GM23338 (cell line): Measurements from ENCODE around the gene ATP2A3. TPM values are rescaled to one million over a fixed set of nuclear protein-coding genes. Genes with fewer than 3 reads are reported as not detected.

ENCODE experiments used
- ATAC-seq: fragments of 200-7000 bp; cut with Tn5 transposase; 3 replicates; pipeline ENCODE4 v1.9.1; 2020
- DNase-seq: peaks from one replicate; pipeline ENCODE4 v3.0.0-alpha.2; 2015; ENCODE audit warnings: low spot score
- H2AFZ ChIP-seq: fragments of 200-600 bp; sonication (generic); 2 replicates; pipeline ENCODE4 v1.8.0; 2016; ENCODE audit warnings: antibody characterized with exemption, mild to moderate bottlenecking, moderate library complexity
- H3F3A ChIP-seq: fragments of 200-600 bp; sonication (generic); replicated peaks from 2 replicates; pipeline ENCODE4 v1.8.0; 2017; ENCODE audit warnings: antibody characterized with exemption, mixed run types, low read depth
- H3K27ac ChIP-seq: fragments of 200-600 bp; sonication (generic); 2 replicates; pipeline ENCODE4 v1.6.1; 2016; ENCODE audit warnings: low read depth
- H3K27me3 ChIP-seq: fragments of 200-600 bp; sonication (generic); 2 replicates; pipeline ENCODE4 v1.8.0; 2016; ENCODE audit warnings: mild to moderate bottlenecking, mixed run types, moderate library complexity; ENCODE audit not compliant: insufficient read depth
- H3K36me3 ChIP-seq: fragments of 200-600 bp; sonication (generic); 2 replicates; pipeline ENCODE4 v1.8.0; 2016; ENCODE audit warnings: mild to moderate bottlenecking; ENCODE audit not compliant: insufficient read depth
- H3K4me1 ChIP-seq: fragments of 200-600 bp; sonication (generic); 2 replicates; pipeline ENCODE4 v1.8.0; 2016; ENCODE audit warnings: mild to moderate bottlenecking, moderate library complexity; ENCODE audit not compliant: insufficient read depth
- H3K4me2 ChIP-seq: fragments of 200-600 bp; sonication (generic); 2 replicates; pipeline ENCODE4 v1.7.1; 2017; ENCODE audit warnings: mixed run types
- H3K4me3 ChIP-seq: fragments of 200-600 bp; sonication (generic); 2 replicates; pipeline ENCODE4 v1.6.1; 2016; ENCODE audit warnings: mixed run types
- H3K79me2 ChIP-seq: fragments of 200-600 bp; sonication (generic); replicated peaks from 2 replicates; pipeline ENCODE4 v1.8.0; 2017; ENCODE audit warnings: mild to moderate bottlenecking; ENCODE audit not compliant: insufficient read depth
- H3K9me2 ChIP-seq: fragments of 200-600 bp; sonication (generic); 2 replicates; pipeline ENCODE4 v1.8.0; 2017; ENCODE audit not compliant: insufficient read depth
- H4K20me1 ChIP-seq: fragments of 200-600 bp; sonication (generic); replicated peaks from 2 replicates; pipeline ENCODE4 v1.8.0; 2017; ENCODE audit warnings: mild to moderate bottlenecking; ENCODE audit not compliant: insufficient read depth
- H3K27ac Mint-ChIP-seq: 2 replicates; pipeline ENCODE4 v1.8.0; 2020; ENCODE audit warnings: inconsistent platforms, mild to moderate bottlenecking, moderate library complexity, mixed read lengths
- H3K27me3 Mint-ChIP-seq: 3 replicates; pipeline ENCODE4 v1.8.0; 2022; ENCODE audit warnings: low read depth, mild to moderate bottlenecking, moderate library complexity, mixed read lengths, inconsistent platforms; ENCODE audit not compliant: insufficient read depth, poor library complexity
- H3K36me3 Mint-ChIP-seq: 3 replicates; pipeline ENCODE4 v1.8.0; 2021; ENCODE audit warnings: low read depth, mild to moderate bottlenecking, inconsistent platforms, moderate library complexity, mixed read lengths
- H3K4me1 Mint-ChIP-seq: 3 replicates; pipeline ENCODE4 v1.8.0; 2020; ENCODE audit warnings: mild to moderate bottlenecking, inconsistent platforms, mixed read lengths
- H3K4me3 Mint-ChIP-seq: 3 replicates; pipeline ENCODE4 v1.8.0; 2021; ENCODE audit warnings: moderate library complexity, mild to moderate bottlenecking, inconsistent platforms, mixed read lengths
- H3K9me3 Mint-ChIP-seq: 3 replicates; pipeline ENCODE4 v1.8.0; 2020; ENCODE audit warnings: moderate library complexity, mild to moderate bottlenecking, inconsistent platforms, mixed read lengths
- CREB1 ChIP-seq: fragments of 250-450 bp; sonication (Bioruptor Pico); IDR thresholded peaks from 2 replicates; pipeline ENCODE4 v1.5.0; 2020; ENCODE audit warnings: low read depth, mild to moderate bottlenecking, moderate library complexity
- EZH2 ChIP-seq: fragments of 200-600 bp; sonication (generic); IDR thresholded peaks from one replicate; pipeline ENCODE4 v1.8.0; 2017; ENCODE audit warnings: antibody characterized with exemption, mild to moderate bottlenecking, low read depth; ENCODE audit not compliant: unreplicated experiment
- JUNB ChIP-seq: IDR thresholded peaks from one replicate; pipeline ENCODE4 v1.6.1; 2016; ENCODE audit warnings: antibody characterized with exemption; ENCODE audit not compliant: unreplicated experiment
- NANOG ChIP-seq: IDR thresholded peaks from 2 replicates; pipeline ENCODE4 v1.6.1; 2016; ENCODE audit warnings: antibody characterized with exemption, borderline replicate concordance
- ZNF114 ChIP-seq: fragments of 250-450 bp; sonication (Bioruptor Pico); IDR thresholded peaks from 2 replicates; pipeline ENCODE4 v1.5.0; 2020; ENCODE audit warnings: mild to moderate bottlenecking, moderate library complexity
- ZNF331 ChIP-seq: fragments of 250-450 bp; sonication (Bioruptor Pico); IDR thresholded peaks from 2 replicates; pipeline ENCODE4 v1.5.0; 2020; ENCODE audit warnings: low read depth, mild to moderate bottlenecking, moderate library complexity
- polyA plus RNA-seq: library from polyadenylated mRNA; unstranded; fragments of >200 nt; fragmentation: Nextera tagmentation; extraction: Ambion mirVana; gene quantifications from 2 replicates; pipeline ENCODE4 v1.2.1, GENCODE V29; 2016
- total RNA-seq: library from RNA; depleted of rRNA; stranded (reverse); fragments of >200 nt; shearing (Covaris generic); gene quantifications from 2 replicates; pipeline ENCODE4 v1.2.3, GENCODE V29; 2014
- TF ChIP-seq, protein P1 (sequence below): IDR thresholded peaks from one replicate; pipeline ENCODE4 v1.6.1; 2018; ENCODE audit warnings: antibody characterized with exemption; ENCODE audit not compliant: unreplicated experiment
- TF ChIP-seq, protein P2 (sequence below), 2 experiments: fragments of 200-600 bp in 1 of 2; sonication (generic) in 1 of 2; conservative IDR thresholded peaks; 2 replicates each; pipeline versions ENCODE4 v1.5.1 to v1.6.1; 2016 to 2017; ENCODE audit warnings: antibody characterized with exemption in 2 of 2, low read depth in 2 of 2, mild to moderate bottlenecking in 2 of 2, moderate library complexity in 1 of 2

ATP2A3 gene
- total and polyA plus RNA-seq, 2 experiments from 2014 or later, result 9.6 to 35.2 TPM

DNA sequence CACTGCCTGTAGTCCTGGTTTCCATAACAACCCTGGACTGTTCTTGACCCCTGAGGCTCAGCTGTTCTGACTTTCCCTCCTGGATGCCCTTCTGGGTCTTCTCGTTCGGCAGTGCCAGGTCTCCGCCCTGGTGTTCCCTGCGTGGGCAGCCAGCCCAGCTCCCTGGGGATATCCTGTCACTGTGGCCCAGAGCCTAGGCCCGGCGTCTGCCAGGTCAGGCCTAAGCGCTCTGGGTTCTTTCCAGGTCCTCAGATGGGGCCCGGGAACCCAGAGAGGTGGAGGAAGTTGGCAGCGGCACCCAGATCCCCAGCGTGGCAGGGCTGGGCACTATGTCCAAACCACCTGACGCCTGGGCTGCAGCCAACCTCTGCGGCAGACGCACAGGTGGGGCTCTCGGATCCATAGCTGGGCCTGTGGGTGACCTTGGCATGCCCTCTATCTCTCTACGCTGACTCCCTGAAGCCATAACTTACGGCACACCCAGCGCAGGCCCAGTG is 12.5 kb upstream of the ATP2A3 start (continued):
- TF ChIP-seq, protein P1, sequence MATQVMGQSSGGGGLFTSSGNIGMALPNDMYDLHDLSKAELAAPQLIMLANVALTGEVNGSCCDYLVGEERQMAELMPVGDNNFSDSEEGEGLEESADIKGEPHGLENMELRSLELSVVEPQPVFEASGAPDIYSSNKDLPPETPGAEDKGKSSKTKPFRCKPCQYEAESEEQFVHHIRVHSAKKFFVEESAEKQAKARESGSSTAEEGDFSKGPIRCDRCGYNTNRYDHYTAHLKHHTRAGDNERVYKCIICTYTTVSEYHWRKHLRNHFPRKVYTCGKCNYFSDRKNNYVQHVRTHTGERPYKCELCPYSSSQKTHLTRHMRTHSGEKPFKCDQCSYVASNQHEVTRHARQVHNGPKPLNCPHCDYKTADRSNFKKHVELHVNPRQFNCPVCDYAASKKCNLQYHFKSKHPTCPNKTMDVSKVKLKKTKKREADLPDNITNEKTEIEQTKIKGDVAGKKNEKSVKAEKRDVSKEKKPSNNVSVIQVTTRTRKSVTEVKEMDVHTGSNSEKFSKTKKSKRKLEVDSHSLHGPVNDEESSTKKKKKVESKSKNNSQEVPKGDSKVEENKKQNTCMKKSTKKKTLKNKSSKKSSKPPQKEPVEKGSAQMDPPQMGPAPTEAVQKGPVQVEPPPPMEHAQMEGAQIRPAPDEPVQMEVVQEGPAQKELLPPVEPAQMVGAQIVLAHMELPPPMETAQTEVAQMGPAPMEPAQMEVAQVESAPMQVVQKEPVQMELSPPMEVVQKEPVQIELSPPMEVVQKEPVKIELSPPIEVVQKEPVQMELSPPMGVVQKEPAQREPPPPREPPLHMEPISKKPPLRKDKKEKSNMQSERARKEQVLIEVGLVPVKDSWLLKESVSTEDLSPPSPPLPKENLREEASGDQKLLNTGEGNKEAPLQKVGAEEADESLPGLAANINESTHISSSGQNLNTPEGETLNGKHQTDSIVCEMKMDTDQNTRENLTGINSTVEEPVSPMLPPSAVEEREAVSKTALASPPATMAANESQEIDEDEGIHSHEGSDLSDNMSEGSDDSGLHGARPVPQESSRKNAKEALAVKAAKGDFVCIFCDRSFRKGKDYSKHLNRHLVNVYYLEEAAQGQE, result no peak
- TF ChIP-seq, protein P2, sequence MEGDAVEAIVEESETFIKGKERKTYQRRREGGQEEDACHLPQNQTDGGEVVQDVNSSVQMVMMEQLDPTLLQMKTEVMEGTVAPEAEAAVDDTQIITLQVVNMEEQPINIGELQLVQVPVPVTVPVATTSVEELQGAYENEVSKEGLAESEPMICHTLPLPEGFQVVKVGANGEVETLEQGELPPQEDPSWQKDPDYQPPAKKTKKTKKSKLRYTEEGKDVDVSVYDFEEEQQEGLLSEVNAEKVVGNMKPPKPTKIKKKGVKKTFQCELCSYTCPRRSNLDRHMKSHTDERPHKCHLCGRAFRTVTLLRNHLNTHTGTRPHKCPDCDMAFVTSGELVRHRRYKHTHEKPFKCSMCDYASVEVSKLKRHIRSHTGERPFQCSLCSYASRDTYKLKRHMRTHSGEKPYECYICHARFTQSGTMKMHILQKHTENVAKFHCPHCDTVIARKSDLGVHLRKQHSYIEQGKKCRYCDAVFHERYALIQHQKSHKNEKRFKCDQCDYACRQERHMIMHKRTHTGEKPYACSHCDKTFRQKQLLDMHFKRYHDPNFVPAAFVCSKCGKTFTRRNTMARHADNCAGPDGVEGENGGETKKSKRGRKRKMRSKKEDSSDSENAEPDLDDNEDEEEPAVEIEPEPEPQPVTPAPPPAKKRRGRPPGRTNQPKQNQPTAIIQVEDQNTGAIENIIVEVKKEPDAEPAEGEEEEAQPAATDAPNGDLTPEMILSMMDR (conservative IDR thresholded peaks at IDR 0.05; ENCODE audit: low read depth in 2 of 2), result no peak

DNA sequence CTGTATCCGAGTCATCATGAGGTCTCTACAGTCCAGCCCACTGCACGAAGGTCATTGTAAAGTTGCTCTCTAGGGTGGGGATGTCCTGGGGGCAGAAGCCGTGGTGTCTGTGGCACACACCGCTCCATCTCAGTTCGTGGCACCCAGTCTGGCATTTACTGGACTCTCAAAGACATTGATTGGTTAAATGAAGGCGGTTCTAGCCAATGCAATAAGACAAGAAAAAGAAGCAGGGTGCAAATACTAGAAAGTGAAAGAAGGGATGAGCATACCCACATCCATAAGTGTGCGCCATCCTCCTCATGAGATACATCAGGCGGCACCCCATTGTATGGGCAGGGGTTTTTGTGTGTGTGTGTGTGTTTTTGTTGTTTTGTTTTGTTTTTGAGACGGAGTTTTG is 10.7 kb upstream of the ATP2A3 start:
- Histone ChIP-seq H3K36me3 (no peaks in the 10 kb centered on the region), H2AFZ (no peak overlapping the region), H3K27me3 (no peaks in the 10 kb centered on the region), H3K4me3 (no peak overlapping the region), H3K4me2 (no peak overlapping the region), H3K4me1 (no peaks in the 10 kb centered on the region), H3K27ac (no peak overlapping the region), H3K79me2 (no peaks in the 10 kb centered on the region), H3F3A (no peaks in the 10 kb centered on the region), H4K20me1 (no peaks in the 10 kb centered on the region), H3K9me2 (no peaks in the 10 kb centered on the region)
- no peak for TF ChIP-seq ZNF114 (CRISPR knock-in tag)
- no peak for TF ChIP-seq JUNB
- no peak for TF ChIP-seq ZNF331 (CRISPR knock-in tag)
- no peak for TF ChIP-seq NANOG
- TF ChIP-seq EZH2, result no peak
- TF ChIP-seq, protein P2 (conservative IDR thresholded peaks at IDR 0.05; ENCODE audit: low read depth in 2 of 2), result no peak
- TF ChIP-seq CREB1 (CRISPR knock-in tag), result no peak
- peaks cover 8% of the 10 kb centered on the region for H3K36me3 Mint-ChIP-seq
- H3K27me3 Mint-ChIP-seq, result peaks cover 19% of the 10 kb centered on the region
- no peak for ATAC-seq
- no peak overlapping the region for H3K4me3 Mint-ChIP-seq
- peaks cover 9% of the 10 kb centered on the region for H3K9me3 Mint-ChIP-seq
- H3K27ac Mint-ChIP-seq, result no peak overlapping the region
- peaks cover 19% of the 10 kb centered on the region for H3K4me1 Mint-ChIP-seq
- DNase-seq, result no peak
